22Rv1 (cell line): Measurements from ENCODE around the gene DCC.

ENCODE experiments used
- CTCF ChIP-seq: fragments of 450-650 bp; IDR thresholded peaks from 2 replicates; pipeline ENCODE4 v1.5.1; 2017; ENCODE audit warnings: mild to moderate bottlenecking
- ZFX ChIP-seq: fragments of 450-650 bp; IDR thresholded peaks from 2 replicates; pipeline ENCODE4 v1.6.1; 2017; ENCODE audit warnings: antibody characterized with exemption, borderline replicate concordance

- TF ChIP-seq CTCF (no peak), ZFX (no peak)
Measured at GRCh38 chr18:52546686-52547346, 206.8 kb downstream of the DCC start.
